SK-N-SH treated with all-trans-retinoic acid at 6 μM for 48 hours (cell line): ENCODE measurements around the gene TIMM21.

Experiments used
- ATAC-seq: fragments of 200-7000 bp; cut with Tn5 transposase; 3 replicates; pipeline ENCODE4 v1.9.1; 2020; ENCODE audit warnings: mild to moderate bottlenecking, moderate library complexity
- ARNTL ChIP-seq: fragments of 450-650 bp; formaldehyde crosslinking; IDR thresholded peaks from 2 replicates; pipeline ENCODE4 v1.5.0; 2020; ENCODE audit warnings: low read depth, mild to moderate bottlenecking, moderate library complexity, borderline replicate concordance
- BACH2 ChIP-seq: fragments of 250-450 bp; sonication (Bioruptor Pico); IDR thresholded peaks from 2 replicates; pipeline ENCODE4 v1.9.0; 2021; ENCODE audit warnings: mild to moderate bottlenecking, borderline replicate concordance
- CREB5 ChIP-seq: fragments of 250-450 bp; sonication (Bioruptor Pico); IDR thresholded peaks from 2 replicates; pipeline ENCODE4 v1.5.1; 2020; ENCODE audit warnings: low read depth, mild to moderate bottlenecking, moderate library complexity
- CSDC2 ChIP-seq: fragments of 250-450 bp; sonication (Bioruptor Pico); IDR thresholded peaks from 2 replicates; pipeline ENCODE4 v1.5.0; 2020; ENCODE audit warnings: mild to moderate bottlenecking, moderate library complexity
- CSRNP3 ChIP-seq: fragments of 250-450 bp; sonication (Bioruptor Pico); IDR thresholded peaks from 2 replicates; pipeline ENCODE4 v1.5.1; 2021; ENCODE audit warnings: mild to moderate bottlenecking, moderate library complexity
- GLIS3 ChIP-seq: fragments of 250-450 bp; sonication (Bioruptor Pico); IDR thresholded peaks from 2 replicates; pipeline ENCODE4 v1.5.0; 2020; ENCODE audit warnings: mild to moderate bottlenecking, moderate library complexity
- ISL1 ChIP-seq: fragments of 250-450 bp; sonication (Bioruptor Pico); IDR thresholded peaks from 2 replicates; pipeline ENCODE4 v2.1.2; 2022; ENCODE audit warnings: mild to moderate bottlenecking, moderate library complexity
- OSR1 ChIP-seq: fragments of 250-450 bp; sonication (Bioruptor Pico); IDR thresholded peaks from 2 replicates; pipeline ENCODE4 v1.8.0; 2022; ENCODE audit warnings: moderate library complexity, mild to moderate bottlenecking, inconsistent platforms
- PATZ1 ChIP-seq: fragments of 250-450 bp; sonication (Bioruptor Pico); IDR thresholded peaks from 2 replicates; pipeline ENCODE4 v1.8.0; 2020; ENCODE audit warnings: mild to moderate bottlenecking, moderate library complexity, borderline replicate concordance
- POU6F1 ChIP-seq: fragments of 250-450 bp; sonication (Bioruptor Pico); IDR thresholded peaks from 2 replicates; pipeline ENCODE4 v1.8.0; 2021; ENCODE audit warnings: low read depth, mild to moderate bottlenecking, moderate library complexity, borderline replicate concordance
- PPARA ChIP-seq: fragments of 250-450 bp; sonication (Bioruptor Pico); IDR thresholded peaks from 2 replicates; pipeline ENCODE4 v1.5.0; 2020; ENCODE audit warnings: mild to moderate bottlenecking, borderline replicate concordance
- RARB ChIP-seq: fragments of 250-450 bp; sonication (Bioruptor Pico); IDR thresholded peaks from 2 replicates; pipeline ENCODE4 v1.8.0; 2021; ENCODE audit warnings: mild to moderate bottlenecking, moderate library complexity
- SNAI2 ChIP-seq: fragments of 250-450 bp; sonication (Bioruptor Pico); IDR thresholded peaks from 2 replicates; pipeline ENCODE4 v1.5.0; 2020; ENCODE audit warnings: mild to moderate bottlenecking, moderate library complexity
- TCF4 ChIP-seq: fragments of 250-450 bp; sonication (Bioruptor Pico); IDR thresholded peaks from 2 replicates; pipeline ENCODE4 v1.8.0; 2021; ENCODE audit warnings: mild to moderate bottlenecking, moderate library complexity, borderline replicate concordance
- TOX ChIP-seq: fragments of 250-450 bp; sonication (Bioruptor Pico); IDR thresholded peaks from 2 replicates; pipeline ENCODE4 v1.8.0; 2021; ENCODE audit warnings: mild to moderate bottlenecking, moderate library complexity, borderline replicate concordance
- TSHZ2 ChIP-seq: fragments of 250-450 bp; sonication (Bioruptor Pico); IDR thresholded peaks from 2 replicates; pipeline ENCODE4 v1.5.0; 2020; ENCODE audit warnings: mild to moderate bottlenecking, moderate library complexity
- ZC3H10 ChIP-seq: fragments of 250-450 bp; sonication (Bioruptor Pico); IDR thresholded peaks from 2 replicates; pipeline ENCODE4 v1.5.1; 2021; ENCODE audit warnings: mild to moderate bottlenecking, moderate library complexity
- ZFP3 ChIP-seq: fragments of 250-450 bp; sonication (Bioruptor Pico); IDR thresholded peaks from 2 replicates; pipeline ENCODE4 v1.5.0; 2020; ENCODE audit warnings: mild to moderate bottlenecking, moderate library complexity
- ZFP30 ChIP-seq: fragments of 450-650 bp; formaldehyde crosslinking; IDR thresholded peaks from 2 replicates; pipeline ENCODE4 v1.5.0; 2022; ENCODE audit warnings: mild to moderate bottlenecking, moderate library complexity
- ZNF565 ChIP-seq: fragments of 450-650 bp; formaldehyde crosslinking; conservative IDR thresholded peaks from 2 replicates; pipeline ENCODE4 v1.5.0; 2020; ENCODE audit warnings: low read depth, mild to moderate bottlenecking, moderate library complexity
- ZNF70 ChIP-seq: fragments of 450-650 bp; formaldehyde crosslinking; IDR thresholded peaks from 2 replicates; pipeline ENCODE4 v1.5.0; 2020; ENCODE audit warnings: mild to moderate bottlenecking, moderate library complexity
- ZNF8 ChIP-seq: fragments of 450-650 bp; formaldehyde crosslinking; IDR thresholded peaks from 2 replicates; pipeline ENCODE4 v1.5.0; 2020; ENCODE audit warnings: mild to moderate bottlenecking, moderate library complexity

The TIMM21 gene

GRCh38 chr18:74173434-74173750, 25.1 kb downstream of the TIMM21 start:
- no peak for ATAC-seq
- TF ChIP-seq ARNTL (no peak), GLIS3 (no peak), ZNF565 (CRISPR knock-in tag) (no peak), SNAI2 (no peak), BACH2 (CRISPR knock-in tag) (no peak), PPARA (no peak), RARB (CRISPR knock-in tag) (no peak), ZC3H10 (CRISPR knock-in tag) (no peak), PATZ1 (no peak), ISL1 (CRISPR knock-in tag) (no peak), ZFP30 (CRISPR knock-in tag) (no peak), ZNF70 (CRISPR knock-in tag) (no peak), CSRNP3 (no peak), CSDC2 (no peak), ZFP3 (CRISPR knock-in tag) (no peak)

GRCh38 chr18:74175658-74176057, 27.3 kb downstream of the TIMM21 start:
- no peak for ATAC-seq
- TF ChIP-seq ZFP3 (CRISPR knock-in tag) (no peak), OSR1 (CRISPR knock-in tag) (no peak), ZC3H10 (CRISPR knock-in tag) (no peak), ZNF565 (CRISPR knock-in tag) (no peak), CSDC2 (no peak), CSRNP3 (no peak), ISL1 (CRISPR knock-in tag) (no peak), TCF4 (CRISPR knock-in tag) (no peak), SNAI2 (no peak), ZFP30 (CRISPR knock-in tag) (no peak), BACH2 (CRISPR knock-in tag) (no peak), TSHZ2 (CRISPR knock-in tag) (no peak), TOX (CRISPR knock-in tag) (no peak), POU6F1 (CRISPR knock-in tag) (no peak), ZNF70 (CRISPR knock-in tag) (no peak)

GRCh38 chr18:74178884-74179283, 30.6 kb downstream of the TIMM21 start:
- ATAC-seq = no peak

GRCh38 chr18:74179623-74180199, 31.4 kb downstream of the TIMM21 start:
- ATAC-seq = no peak
- TF ChIP-seq CREB5 (CRISPR knock-in tag) (no peak), TOX (CRISPR knock-in tag) (no peak), PATZ1 (no peak), ZFP30 (CRISPR knock-in tag) (no peak), ZNF70 (CRISPR knock-in tag) (no peak), ZNF565 (CRISPR knock-in tag) (no peak), ARNTL (no peak), ZNF8 (CRISPR knock-in tag) (no peak), ISL1 (CRISPR knock-in tag) (no peak), ZFP3 (CRISPR knock-in tag) (no peak), GLIS3 (no peak), RARB (CRISPR knock-in tag) (no peak), TCF4 (CRISPR knock-in tag) (no peak)

More at GRCh38 chr18:74178884-74179283, 30.6 kb downstream of the TIMM21 start:
- TF ChIP-seq OSR1 (CRISPR knock-in tag) = no peak
